Measurements from ENCODE around the gene BTN1A1. TPM values are rescaled to one million over a fixed set of nuclear protein-coding genes. Genes with fewer than 3 reads are reported as not detected.

The BTN1A1 gene
- total RNA-seq, 1 donor from 2014 or later: not detected

GRCh38 chr6:26485112-26485780 lies 14.9 kb upstream of the BTN1A1 start:
- Histone ChIP-seq H2AFZ (ENCODE audit: low read depth, low read length) (no peak overlapping the region), H3K4me2 (ENCODE audit: low read length) (no peak overlapping the region), H3K9me3 (ENCODE audit: insufficient read depth, low read depth, low read length) (peaks cover 6% of the 10 kb centered on the region), H3K36me3 (ENCODE audit: insufficient read depth, low read length) (no peaks in the 10 kb centered on the region), H3K4me3 (ENCODE audit: insufficient read depth, low read depth, low read length) (no peak overlapping the region), H3K79me2 (ENCODE audit: insufficient read depth, low read length) (no peaks in the 10 kb centered on the region), H4K20me1 (ENCODE audit: insufficient read depth, low read length) (no peaks in the 10 kb centered on the region), H3K9ac (ENCODE audit: low read length) (no peak overlapping the region), H3K27me3 (ENCODE audit: insufficient read depth, low read length) (no peaks in the 10 kb centered on the region), H3K4me1 (ENCODE audit: insufficient read depth, low read length) (no peaks in the 10 kb centered on the region), H3K27ac (ENCODE audit: low read depth, low read length) (no peak overlapping the region)
- Mint-ChIP-seq H3K9me3 (ENCODE audit: unreplicated experiment) (peaks cover 7% of the 10 kb centered on the region), H3K36me3 (ENCODE audit: low read depth, unreplicated experiment) (peaks cover 2% of the 10 kb centered on the region), H3K27me3 (ENCODE audit: low read depth, unreplicated experiment) (peaks cover 4% of the 10 kb centered on the region), H3K4me3 (ENCODE audit: unreplicated experiment) (no peak overlapping the region), H3K27ac (ENCODE audit: unreplicated experiment) (no peak overlapping the region), H3K4me1 (ENCODE audit: low read depth, unreplicated experiment) (no peaks in the 10 kb centered on the region)
- no peak for FAIRE-seq
- TF ChIP-seq EZH2 (IDR thresholded peaks at IDR 0.05; ENCODE audit: insufficient read depth, low read length) (no peak), CTCF (IDR thresholded peaks at IDR 0.05; ENCODE audit: insufficient read depth, low read depth, low read length) (no peak)
- DNase-seq (ENCODE audit: low read depth): no peak

- H3K36me3 ChIP-seq (ENCODE audit: insufficient read depth, low read length): no peaks in the 10 kb centered on the region
- no peak for TF ChIP-seq CTCF (IDR thresholded peaks at IDR 0.05; ENCODE audit: insufficient read depth, low read depth, low read length)
- TF ChIP-seq EZH2 (IDR thresholded peaks at IDR 0.05; ENCODE audit: insufficient read depth, low read length): no peak
- Mint-ChIP-seq H3K27ac (ENCODE audit: unreplicated experiment) (no peak overlapping the region), H3K4me1 (ENCODE audit: low read depth, unreplicated experiment) (no peaks in the 10 kb centered on the region), H3K36me3 (ENCODE audit: low read depth, unreplicated experiment) (peaks cover under 1% of the 10 kb centered on the region), H3K9me3 (ENCODE audit: unreplicated experiment) (peaks cover 7% of the 10 kb centered on the region), H3K4me3 (ENCODE audit: unreplicated experiment) (no peak overlapping the region), H3K27me3 (ENCODE audit: low read depth, unreplicated experiment) (peaks cover 8% of the 10 kb centered on the region)
- no peak overlapping the region for H3K4me3 ChIP-seq (ENCODE audit: insufficient read depth, low read depth, low read length)
- H4K20me1 ChIP-seq (ENCODE audit: insufficient read depth, low read length): no peaks in the 10 kb centered on the region
- no peak for FAIRE-seq
- H3K27me3 ChIP-seq (ENCODE audit: insufficient read depth, low read length): no peaks in the 10 kb centered on the region
- H2AFZ ChIP-seq (ENCODE audit: low read depth, low read length): no peak overlapping the region
- H3K4me1 ChIP-seq (ENCODE audit: insufficient read depth, low read length): no peaks in the 10 kb centered on the region
- H3K4me2 ChIP-seq (ENCODE audit: low read length): no peak overlapping the region
- peaks cover 6% of the 10 kb centered on the region for H3K9me3 ChIP-seq (ENCODE audit: insufficient read depth, low read depth, low read length)
- H3K27ac ChIP-seq (ENCODE audit: low read depth, low read length): no peak overlapping the region
- no peaks in the 10 kb centered on the region for H3K79me2 ChIP-seq (ENCODE audit: insufficient read depth, low read length)
- no peak overlapping the region for H3K9ac ChIP-seq (ENCODE audit: low read length)
- no peak for DNase-seq (ENCODE audit: low read depth)
Measured at GRCh38 chr6:26486358-26486757, 13.7 kb upstream of the BTN1A1 start.

GRCh38 chr6:26487466-26487865 lies 12.6 kb upstream of the BTN1A1 start:
- Histone ChIP-seq H2AFZ (ENCODE audit: low read depth, low read length) (no peak overlapping the region), H4K20me1 (ENCODE audit: insufficient read depth, low read length) (no peaks in the 10 kb centered on the region), H3K27ac (ENCODE audit: low read depth, low read length) (no peak overlapping the region), H3K4me3 (ENCODE audit: insufficient read depth, low read depth, low read length) (no peak overlapping the region), H3K27me3 (ENCODE audit: insufficient read depth, low read length) (no peaks in the 10 kb centered on the region), H3K4me2 (ENCODE audit: low read length) (no peak overlapping the region), H3K79me2 (ENCODE audit: insufficient read depth, low read length) (no peaks in the 10 kb centered on the region), H3K9me3 (ENCODE audit: insufficient read depth, low read depth, low read length) (peaks cover 6% of the 10 kb centered on the region), H3K4me1 (ENCODE audit: insufficient read depth, low read length) (no peaks in the 10 kb centered on the region), H3K36me3 (ENCODE audit: insufficient read depth, low read length) (no peaks in the 10 kb centered on the region), H3K9ac (ENCODE audit: low read length) (no peak overlapping the region)
- TF ChIP-seq CTCF (IDR thresholded peaks at IDR 0.05; ENCODE audit: insufficient read depth, low read depth, low read length) (no peak), EZH2 (IDR thresholded peaks at IDR 0.05; ENCODE audit: insufficient read depth, low read length) (no peak)
- no peaks in the 10 kb centered on the region for H3K36me3 Mint-ChIP-seq (ENCODE audit: low read depth, unreplicated experiment)
- peaks cover 7% of the 10 kb centered on the region for H3K9me3 Mint-ChIP-seq (ENCODE audit: unreplicated experiment)
- H3K4me3 Mint-ChIP-seq (ENCODE audit: unreplicated experiment): no peak overlapping the region
- H3K27me3 Mint-ChIP-seq (ENCODE audit: low read depth, unreplicated experiment): peaks cover 8% of the 10 kb centered on the region
- no peaks in the 10 kb centered on the region for H3K4me1 Mint-ChIP-seq (ENCODE audit: low read depth, unreplicated experiment)
- H3K27ac Mint-ChIP-seq (ENCODE audit: unreplicated experiment): no peak overlapping the region
- FAIRE-seq: no peak
- DNase-seq (ENCODE audit: low read depth): no peak

Data from astrocyte (in vitro differentiated cells and primary cell).